SK-N-DZ (cell line): Measurements from ENCODE around the gene ERBB2.
"Not testable (repeated sequence)": the region's sequence is repeated elsewhere in the genome, so short reads cannot be mapped to it uniquely, and the experiment has no call there.

Experiments
- DNase-seq: peaks from one replicate; pipeline ENCODE4 v3.0.0-alpha.2; 2015; ENCODE audit warnings: low spot score

The ERBB2 gene

DNA sequence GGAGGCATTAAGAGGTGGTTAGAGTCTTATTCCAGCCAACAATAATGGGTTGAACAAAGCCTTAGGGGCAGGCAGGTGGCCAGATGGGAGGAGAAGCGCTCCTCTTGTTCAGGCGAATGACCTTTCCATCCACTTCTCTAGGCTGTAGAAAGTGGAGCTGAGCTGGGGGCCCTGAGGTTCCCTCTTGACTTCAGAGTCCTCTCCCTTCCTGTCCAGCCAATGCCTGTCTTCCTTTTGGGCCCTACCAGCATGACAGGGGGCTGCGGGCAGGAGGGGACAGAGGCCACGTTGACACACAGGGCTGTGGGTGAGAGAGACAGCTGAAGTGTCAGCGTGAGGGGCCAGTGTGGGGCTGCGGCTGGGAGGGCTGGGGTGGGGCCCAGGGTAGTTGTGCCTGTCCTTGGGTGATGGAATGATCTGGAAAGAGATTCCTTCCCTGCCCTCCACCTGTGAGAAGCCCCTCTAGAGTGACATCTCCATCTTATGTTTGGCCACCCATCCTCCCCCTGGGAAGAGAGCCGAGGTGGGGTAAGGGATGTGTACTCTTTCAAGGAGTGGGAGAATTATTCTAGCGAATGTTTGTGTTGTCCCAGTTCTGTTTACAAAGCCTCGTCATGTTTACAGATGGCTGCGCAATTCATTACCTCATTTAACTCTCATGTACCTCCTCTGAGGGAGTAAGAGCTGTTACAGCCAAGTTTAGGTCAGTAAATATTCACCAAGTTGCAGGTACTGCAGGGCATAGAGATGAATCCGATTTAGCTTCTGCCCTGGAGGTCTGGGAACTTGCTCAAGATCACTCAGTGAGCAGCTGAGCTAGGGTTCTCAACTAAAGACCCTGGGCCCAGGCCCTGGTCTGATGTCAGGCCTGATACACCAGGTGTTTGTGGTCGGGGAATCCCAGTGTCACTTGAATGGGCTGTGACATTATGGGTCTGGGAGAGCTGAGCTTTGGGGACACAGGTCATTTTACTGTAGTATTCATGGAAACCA, 3.3 kb downstream of the ERBB2 start:
- DNase-seq = no peak

GRCh38 chr17:39703913-39704312, 4.0 kb downstream of the ERBB2 start:
- DNase-seq = no peak

GRCh38 chr17:39704821-39705551, 5.1 kb downstream of the ERBB2 start:
- no peak for DNase-seq

GRCh38 chr17:39705786-39706348, 6.0 kb downstream of the ERBB2 start:
- DNase-seq = no peak

GRCh38 chr17:39706383-39706782, 6.5 kb downstream of the ERBB2 start:
- no peak for DNase-seq

GRCh38 chr17:39706921-39707337, 7.1 kb downstream of the ERBB2 start:
- DNase-seq = no peak

DNA sequence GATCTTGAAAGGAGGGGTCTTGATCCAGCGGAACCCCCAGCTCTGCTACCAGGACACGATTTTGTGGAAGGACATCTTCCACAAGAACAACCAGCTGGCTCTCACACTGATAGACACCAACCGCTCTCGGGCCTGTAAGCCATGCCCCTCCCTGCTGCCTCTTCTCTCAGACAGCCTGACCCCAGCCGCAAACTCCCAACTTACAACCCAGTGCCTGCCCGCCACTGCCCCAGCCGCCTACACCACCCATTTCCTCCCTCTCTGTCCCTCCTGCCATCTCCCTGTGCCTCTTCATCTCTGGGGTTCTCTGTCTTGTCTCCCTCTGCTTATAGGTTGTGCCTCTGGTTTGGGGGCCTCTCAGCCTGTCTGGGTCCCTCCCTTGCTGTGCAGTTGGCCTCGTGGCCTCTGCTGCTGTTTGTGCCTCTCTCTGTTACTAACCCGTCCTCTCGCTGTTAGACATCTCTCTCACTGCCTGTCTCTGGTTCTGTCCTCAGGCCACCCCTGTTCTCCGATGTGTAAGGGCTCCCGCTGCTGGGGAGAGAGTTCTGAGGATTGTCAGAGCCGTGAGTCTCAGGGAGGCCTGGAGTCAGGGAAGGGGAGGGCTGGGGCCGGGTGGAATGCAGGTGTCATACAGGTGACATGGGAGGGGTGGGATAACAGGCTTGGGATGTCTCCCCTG, 9.6 kb downstream of the ERBB2 start:
- no peak for DNase-seq

GRCh38 chr17:39709998-39710964, 10.4 kb downstream of the ERBB2 start:
- no peak for DNase-seq

- not testable (repeated sequence) for DNase-seq
Measured at GRCh38 chr17:39711071-39711470, 11.2 kb downstream of the ERBB2 start.

GRCh38 chr17:39711851-39712250, 12.0 kb downstream of the ERBB2 start:
- DNase-seq = no peak

- no peak for DNase-seq
Measured at GRCh38 chr17:39714234-39714633, 14.4 kb downstream of the ERBB2 start.

DNA sequence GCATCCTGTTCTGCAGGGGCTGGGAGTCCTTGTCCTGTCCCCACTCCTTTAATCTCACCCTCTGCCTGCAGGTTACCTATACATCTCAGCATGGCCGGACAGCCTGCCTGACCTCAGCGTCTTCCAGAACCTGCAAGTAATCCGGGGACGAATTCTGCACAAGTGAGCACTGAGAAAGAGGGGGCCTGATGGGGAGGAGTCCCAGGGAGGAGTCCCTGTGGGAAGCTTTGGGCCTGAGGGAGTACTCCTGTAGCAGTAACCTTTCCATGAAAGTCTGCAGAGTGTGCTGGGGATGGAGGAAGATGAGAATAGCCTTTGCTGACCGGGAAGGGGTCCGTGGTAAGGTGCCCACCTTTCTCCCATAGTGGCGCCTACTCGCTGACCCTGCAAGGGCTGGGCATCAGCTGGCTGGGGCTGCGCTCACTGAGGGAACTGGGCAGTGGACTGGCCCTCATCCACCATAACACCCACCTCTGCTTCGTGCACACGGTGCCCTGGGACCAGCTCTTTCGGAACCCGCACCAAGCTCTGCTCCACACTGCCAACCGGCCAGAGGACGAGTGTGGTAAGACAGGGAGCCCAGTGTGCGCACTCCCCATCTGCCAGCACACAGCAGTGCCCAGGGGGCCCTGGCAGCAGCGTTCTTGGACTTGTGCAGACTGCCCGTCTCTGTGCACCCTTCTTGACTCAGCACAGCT, 15.7 kb downstream of the ERBB2 start:
- no peak for DNase-seq

DNA sequence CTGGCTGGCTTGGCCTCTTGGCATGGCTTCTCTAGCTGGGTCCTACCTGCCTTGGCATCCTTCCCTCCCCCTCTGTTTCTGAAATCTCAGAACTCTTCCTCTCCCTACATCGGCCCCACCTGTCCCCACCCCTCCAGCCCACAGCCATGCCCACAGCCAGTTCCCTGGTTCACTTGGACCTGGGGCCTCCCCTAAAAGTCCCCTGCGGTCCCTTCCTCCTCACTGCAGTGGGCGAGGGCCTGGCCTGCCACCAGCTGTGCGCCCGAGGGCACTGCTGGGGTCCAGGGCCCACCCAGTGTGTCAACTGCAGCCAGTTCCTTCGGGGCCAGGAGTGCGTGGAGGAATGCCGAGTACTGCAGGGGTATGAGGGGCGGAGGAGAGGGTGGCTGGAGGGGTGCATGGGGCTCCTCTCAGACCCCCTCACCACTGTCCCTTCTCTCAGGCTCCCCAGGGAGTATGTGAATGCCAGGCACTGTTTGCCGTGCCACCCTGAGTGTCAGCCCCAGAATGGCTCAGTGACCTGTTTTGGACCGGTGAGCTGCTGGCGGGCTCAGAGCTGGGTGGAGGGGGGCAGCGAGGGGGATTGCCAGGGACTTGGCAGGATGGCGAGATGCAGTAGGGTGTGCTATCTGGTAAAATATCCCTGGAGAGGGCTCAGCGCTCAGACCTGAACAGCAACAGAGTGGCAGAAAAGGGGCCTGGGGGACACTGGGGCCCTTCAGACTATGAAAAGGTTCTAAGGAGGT, 16.4 kb downstream of the ERBB2 start:
- no peak for DNase-seq

DNA sequence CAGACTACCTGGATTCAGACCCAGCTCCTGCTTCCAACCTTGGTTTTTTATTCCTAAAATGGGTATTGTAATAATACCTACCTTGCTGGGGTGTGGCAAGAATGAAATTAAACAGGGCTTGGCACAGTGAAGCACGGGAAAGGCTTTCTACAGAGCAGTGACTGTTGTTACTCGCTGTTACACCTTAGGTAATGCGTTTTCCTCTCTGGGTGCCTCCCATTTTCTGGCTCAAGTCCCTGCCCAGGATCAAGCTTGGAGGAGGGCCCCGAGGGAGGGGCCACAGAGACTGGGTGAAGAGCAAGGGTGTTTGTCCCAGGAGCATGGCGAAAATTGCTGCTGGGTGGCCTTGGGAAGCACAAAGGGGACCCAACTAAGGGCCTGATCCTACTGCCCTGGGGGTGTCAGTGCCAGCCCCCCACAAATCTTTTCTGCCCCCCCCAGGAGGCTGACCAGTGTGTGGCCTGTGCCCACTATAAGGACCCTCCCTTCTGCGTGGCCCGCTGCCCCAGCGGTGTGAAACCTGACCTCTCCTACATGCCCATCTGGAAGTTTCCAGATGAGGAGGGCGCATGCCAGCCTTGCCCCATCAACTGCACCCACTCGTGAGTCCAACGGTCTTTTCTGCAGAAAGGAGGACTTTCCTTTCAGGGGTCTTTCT, 17.1 kb downstream of the ERBB2 start:
- no peak for DNase-seq

DNA sequence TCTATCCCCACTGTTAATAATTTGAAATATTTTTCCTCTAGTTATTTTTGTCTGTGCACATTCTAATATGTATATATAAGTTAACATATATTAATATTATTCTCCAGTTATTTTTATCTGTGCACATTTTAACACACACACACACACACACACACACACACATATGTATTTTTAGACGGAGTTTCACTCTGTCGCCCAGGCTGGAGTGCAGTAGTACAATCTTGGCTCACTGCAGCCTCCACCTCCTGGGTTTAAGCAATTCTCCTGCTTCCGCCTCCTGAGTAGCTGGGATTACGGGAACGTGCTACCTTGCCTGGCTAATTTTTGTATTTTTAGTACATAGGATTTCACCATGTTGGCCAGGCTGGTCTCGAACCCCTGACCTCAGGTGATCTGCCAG, 17.8 kb downstream of the ERBB2 start:
- DNase-seq = no peak

GRCh38 chr17:39719563-39720355, 19.9 kb downstream of the ERBB2 start:
- DNase-seq = no peak

DNA sequence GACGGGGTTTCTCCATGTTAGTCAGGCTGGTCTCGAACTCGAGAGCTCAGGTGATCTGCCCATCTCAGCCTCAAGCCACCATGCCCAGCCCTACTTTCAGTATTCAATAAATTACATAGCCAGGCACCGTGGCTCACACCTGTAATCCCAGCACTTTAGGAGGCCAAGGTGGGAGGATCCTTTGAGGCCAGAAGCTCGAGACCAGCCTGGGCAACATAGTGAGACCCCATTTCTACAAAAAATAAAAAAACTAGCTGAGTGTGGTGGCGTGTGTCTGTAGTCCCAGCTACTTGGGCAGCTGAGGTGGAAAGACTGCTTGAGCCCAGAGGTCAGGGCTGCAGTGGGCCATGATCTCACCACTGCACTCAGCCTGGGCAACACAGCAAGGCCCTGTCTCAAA, 22.2 kb downstream of the ERBB2 start:
- no peak for DNase-seq
